ENCODE data around the gene VSTM2L.

VSTM2L gene

GRCh38 chr20:37989601-37990295 lies 86.8 kb downstream of the VSTM2L start:
- TF ChIP-seq CTCF (IDR thresholded peaks at IDR 0.05; ENCODE audit: low read depth, low read length, missing control alignments) = no peak
- DNase-seq (ENCODE audit: low read depth) = no peak

GRCh38 chr20:37990571-37991151 lies 87.7 kb downstream of the VSTM2L start:
- DNase-seq (ENCODE audit: low read depth) = peak; percentile 84
- no peak for TF ChIP-seq CTCF (IDR thresholded peaks at IDR 0.05; ENCODE audit: low read depth, low read length, missing control alignments)
- no peak overlapping the region for H3K4me3 ChIP-seq (ENCODE audit: low read depth, low read length)

More at GRCh38 chr20:37989601-37990295, 86.8 kb downstream of the VSTM2L start:
- H3K4me3 ChIP-seq (ENCODE audit: low read depth, low read length) = no peak overlapping the region

GRCh38 chr20:37991157-37991866 lies 88.4 kb downstream of the VSTM2L start:
- no peak for DNase-seq (ENCODE audit: low read depth)
- no peak for TF ChIP-seq CTCF (IDR thresholded peaks at IDR 0.05; ENCODE audit: low read depth, low read length, missing control alignments)
- no peak overlapping the region for H3K4me3 ChIP-seq (ENCODE audit: low read depth, low read length)

GRCh38 chr20:37991908-37992307 lies 89.0 kb downstream of the VSTM2L start:
- DNase-seq (ENCODE audit: low read depth) = no peak
- no peak overlapping the region for H3K4me3 ChIP-seq (ENCODE audit: low read depth, low read length)
- no peak for TF ChIP-seq CTCF (IDR thresholded peaks at IDR 0.05; ENCODE audit: low read depth, low read length, missing control alignments)

- DNase-seq (ENCODE audit: low read depth) = no peak
- peak; percentile 48 for TF ChIP-seq CTCF (IDR thresholded peaks at IDR 0.05; ENCODE audit: low read depth, low read length, missing control alignments)
- no peak overlapping the region for H3K4me3 ChIP-seq (ENCODE audit: low read depth, low read length)
Measured at GRCh38 chr20:37992802-37993409, 90.0 kb downstream of the VSTM2L start.

- no peak for DNase-seq (ENCODE audit: low read depth)
- H3K4me3 ChIP-seq (ENCODE audit: low read depth, low read length) = no peak overlapping the region
- TF ChIP-seq CTCF (IDR thresholded peaks at IDR 0.05; ENCODE audit: low read depth, low read length, missing control alignments) = no peak
Measured at GRCh38 chr20:37994512-37994911, 91.6 kb downstream of the VSTM2L start.
